Measurements from ENCODE around the gene FAM187B. TPM values are rescaled to one million over a fixed set of nuclear protein-coding genes. Genes with fewer than 3 reads are reported as not detected.

The FAM187B gene
- total RNA-seq = not detected in 2 replicates

GRCh38 chr19:35228177-35228930 is at the start of gene FAM187B:
TSS of gene FAM187B (minus strand) at chr19:35228739. CDS start at chr19:35228680, 59 bp downstream.

GRCh38 chr19:35268536-35269437 is 40.2 kb upstream of the FAM187B start, which contains the start of gene USF2:
TSS of gene USF2 (plus strand) at chr19:35268962. CDS start at chr19:35269102, 140 bp downstream.

GRCh38 chr19:35248310-35249145 is 20.0 kb upstream of the FAM187B start, which contains the start of gene LSR:
TSS of gene LSR (plus strand) at chr19:35249002. CDS start at chr19:35249023, 21 bp downstream.

Other genes starting within 250 kb of the FAM187B start
- gene GRAMD1A, start 228.4 kb downstream of the FAM187B start, total RNA-seq = 24.9 and 52.8 TPM in 2 replicates
- gene SCN1B, start 198.3 kb downstream of the FAM187B start, total RNA-seq = 5.4 and 5.8 TPM in 2 replicates
- gene HPN, start 187.0 kb downstream of the FAM187B start, total RNA-seq = not detected in 2 replicates
- gene FXYD3, start 112.9 kb downstream of the FAM187B start, total RNA-seq = not detected in 2 replicates
- not detected in 2 replicates for gene LGI4, start 93.7 kb downstream of the FAM187B start, total RNA-seq
- gene FXYD1, start 89.9 kb downstream of the FAM187B start, total RNA-seq = not detected in 2 replicates
- not detected in 2 replicates for gene FXYD7, start 85.5 kb downstream of the FAM187B start, total RNA-seq
- 12.3 and 18.5 TPM in 2 replicates for gene FXYD5, start 74.0 kb downstream of the FAM187B start, total RNA-seq
- 0.19 and 1.1 TPM in 2 replicates for gene LSR, start 20.3 kb upstream of the FAM187B start, total RNA-seq
- gene USF2, start 40.2 kb upstream of the FAM187B start, total RNA-seq = 41.8 and 74.3 TPM in 2 replicates
- under 0.01 and 0.06 TPM in 2 replicates for gene HAMP, start 53.8 kb upstream of the FAM187B start, total RNA-seq
- 0.69 and 5.0 TPM in 2 replicates for gene MAG, start 63.4 kb upstream of the FAM187B start, total RNA-seq
- 1.6 and 1.7 TPM in 2 replicates for gene CD22, start 100.4 kb upstream of the FAM187B start, total RNA-seq
- not detected in 2 replicates for gene FFAR1, start 119.2 kb upstream of the FAM187B start, total RNA-seq
- gene FFAR3, start 129.7 kb upstream of the FAM187B start, total RNA-seq = 0.19 TPM in 1 of 2 replicates, not detected in the other
- gene GPR42, start 142.3 kb upstream of the FAM187B start, total RNA-seq = not detected in 2 replicates
- not detected in 2 replicates for gene FFAR2, start 219.5 kb upstream of the FAM187B start, total RNA-seq

Measured in bladder microvascular endothelial cell (primary cell).